GM12878 (cell line): ENCODE measurements around the gene GATAD2B. TPM values are rescaled to one million over a fixed set of nuclear protein-coding genes. Genes with fewer than 3 reads are reported as not detected.

ENCODE experiments used
- ATF7 ChIP-seq: fragments of 450-650 bp; IDR thresholded peaks from 2 replicates; pipeline ENCODE4 v1.6.1; 2016; ENCODE audit warnings: low read depth, mild to moderate bottlenecking
- BHLHE40 ChIP-seq, 2 experiments: fragments of 450-650 bp in 1 of 2; IDR thresholded peaks; 2 replicates each; pipeline ENCODE4 v1.6.1; 2011 to 2017; ENCODE audit warnings: low read depth in 2 of 2, borderline replicate concordance in 1 of 2, improper control_type of control experiment in 1 of 2, low read length in 1 of 2, mild to moderate bottlenecking in 1 of 2
- CBFB ChIP-seq: IDR thresholded peaks from 2 replicates; pipeline ENCODE4 v1.6.1; 2016; ENCODE audit warnings: antibody characterized with exemption, low read depth
- CHD1 ChIP-seq: IDR thresholded peaks from 2 replicates; pipeline ENCODE4 v1.6.1; 2012; ENCODE audit warnings: low read depth, low read length, improper control_type of control experiment
- EED ChIP-seq: sonication (generic); IDR thresholded peaks from 2 replicates; pipeline ENCODE4 v1.6.1; 2016; ENCODE audit warnings: antibody characterized with exemption, low read depth
- ETV6 ChIP-seq, 2 experiments: fragments of 450-650 bp in 1 of 2; IDR thresholded peaks in 1 of 2; conservative IDR thresholded peaks in 1 of 2; 2 replicates each; pipeline ENCODE4 v1.6.1; 2014; ENCODE audit warnings: antibody characterized with exemption in 1 of 2, borderline replicate concordance in 1 of 2, low read depth in 1 of 2, mild to moderate bottlenecking in 1 of 2, moderate library complexity in 1 of 2
- IRF4 ChIP-seq: IDR thresholded peaks from 2 replicates; pipeline ENCODE4 v1.6.1; 2011; ENCODE audit warnings: low read depth, low read length
- JUND ChIP-seq: IDR thresholded peaks from 2 replicates; pipeline ENCODE4 v1.6.1; 2012; ENCODE audit warnings: low read depth, mild to moderate bottlenecking, low read length, improper control_type of control experiment, moderate library complexity
- KAT2A ChIP-seq: conservative IDR thresholded peaks from 2 replicates; pipeline ENCODE4 v1.6.1; 2011; ENCODE audit warnings: low read depth, low read length; ENCODE audit not compliant: control insufficient read depth
- MEF2A ChIP-seq: IDR thresholded peaks from 2 replicates; pipeline ENCODE4 v1.6.1; 2011; ENCODE audit warnings: low read depth, mild to moderate bottlenecking, low read length, moderate library complexity; ENCODE audit not compliant: insufficient read depth
- MTA2 ChIP-seq: fragments of 450-650 bp; IDR thresholded peaks from 2 replicates; pipeline ENCODE4 v1.6.1; 2016; ENCODE audit warnings: low read depth, mild to moderate bottlenecking, moderate library complexity
- POLR2A ChIP-seq: IDR thresholded peaks from 2 replicates; pipeline ENCODE4 v1.6.1; 2011; ENCODE audit warnings: low read depth, mild to moderate bottlenecking, low read length
- SMAD5 ChIP-seq: IDR thresholded peaks from 2 replicates; pipeline ENCODE4 v1.6.1; 2016; ENCODE audit warnings: antibody characterized with exemption, low read depth
- SPI1 ChIP-seq: IDR thresholded peaks from 2 replicates; pipeline ENCODE4 v1.6.1; 2011; ENCODE audit warnings: low read depth, mild to moderate bottlenecking, low read length, moderate library complexity, borderline replicate concordance; ENCODE audit not compliant: insufficient read depth
- TAF1 ChIP-seq: IDR thresholded peaks from 2 replicates; pipeline ENCODE4 v1.6.1; 2011; ENCODE audit warnings: mild to moderate bottlenecking, low read depth, low read length, borderline replicate concordance
- TCF12 ChIP-seq: IDR thresholded peaks from 2 replicates; pipeline ENCODE4 v1.6.1; 2011; ENCODE audit warnings: low read depth, mild to moderate bottlenecking, low read length
- USF1 ChIP-seq: IDR thresholded peaks from 2 replicates; pipeline ENCODE4 v1.6.1; 2011; ENCODE audit warnings: borderline replicate concordance, low read depth, mild to moderate bottlenecking, moderate library complexity, mixed read lengths, low read length; ENCODE audit not compliant: insufficient read depth; ENCODE audit errors: extremely low read length
- YY1 ChIP-seq: IDR thresholded peaks from 2 replicates; pipeline ENCODE4 v1.6.1; 2011; ENCODE audit warnings: low read depth, mild to moderate bottlenecking, low read length
- ZNF24 ChIP-seq: fragments of 450-650 bp; IDR thresholded peaks from 2 replicates; pipeline ENCODE4 v1.6.1; 2017; ENCODE audit warnings: antibody characterized with exemption, mild to moderate bottlenecking
- ZNF274 ChIP-seq: IDR thresholded peaks from one replicate; pipeline ENCODE4 v1.8.0; 2011; ENCODE audit not compliant: insufficient read length, insufficient read depth
- ZSCAN29 ChIP-seq: fragments of 450-650 bp; IDR thresholded peaks from 2 replicates; pipeline ENCODE4 v1.6.1; 2017; ENCODE audit warnings: mild to moderate bottlenecking, moderate library complexity
- ZZZ3 ChIP-seq: IDR thresholded peaks from 2 replicates; pipeline ENCODE4 v1.6.1; 2011; ENCODE audit warnings: low read depth; ENCODE audit not compliant: control insufficient read depth, insufficient read length
- polyA plus RNA-seq, 11 experiments: library from polyadenylated mRNA; depleted of rRNA in 4 of 11; unstranded in 6 of 11; stranded (reverse) in 5 of 11; fragments of >200 nt; fragmentation: Nextera tagmentation in 4 of 11; fragmentation: Illumina TruSeq in 1 of 11; extraction: Ambion mirVana in 4 of 11; extraction: Trizol in 1 of 11; gene quantifications; 1 replicate in 1 of 11; 2 replicates in 10 of 11; pipeline versions ENCODE4 v1.2.1 to v1.2.3, GENCODE V29; 2011 to 2016; ENCODE audit warnings: inconsistent platforms in 2 of 11, missing spikeins in 2 of 11, low read depth in 1 of 11
- total RNA-seq, 4 experiments: library from RNA; depleted of rRNA in 3 of 4; stranded (reverse); fragments of >200 nt in 3 of 4; fragmentation: Illumina TruSeq in 1 of 4; extraction: Trizol in 1 of 4; gene quantifications; 2 replicates each; pipeline versions ENCODE4 v1.2.1 to v1.2.3, GENCODE V29; 2013 to 2021
- TF ChIP-seq, protein P1 (sequence below): IDR thresholded peaks from 2 replicates; pipeline ENCODE4 v1.6.1; 2012; ENCODE audit warnings: low read depth, low read length, improper control_type of control experiment
- TF ChIP-seq, protein P2 (sequence below): IDR thresholded peaks from 2 replicates; pipeline ENCODE4 v1.6.1; 2012; ENCODE audit warnings: improper control_type of control experiment, low read depth, low read length; ENCODE audit not compliant: insufficient replicate concordance

Gene GATAD2B
- total and polyA plus RNA-seq, 10 of the 15 experiments (the other 5 are each of a cell fraction or from before 2014, with no cell fraction given): 2.4 to 63.1 (median 8.7) TPM

DNA sequence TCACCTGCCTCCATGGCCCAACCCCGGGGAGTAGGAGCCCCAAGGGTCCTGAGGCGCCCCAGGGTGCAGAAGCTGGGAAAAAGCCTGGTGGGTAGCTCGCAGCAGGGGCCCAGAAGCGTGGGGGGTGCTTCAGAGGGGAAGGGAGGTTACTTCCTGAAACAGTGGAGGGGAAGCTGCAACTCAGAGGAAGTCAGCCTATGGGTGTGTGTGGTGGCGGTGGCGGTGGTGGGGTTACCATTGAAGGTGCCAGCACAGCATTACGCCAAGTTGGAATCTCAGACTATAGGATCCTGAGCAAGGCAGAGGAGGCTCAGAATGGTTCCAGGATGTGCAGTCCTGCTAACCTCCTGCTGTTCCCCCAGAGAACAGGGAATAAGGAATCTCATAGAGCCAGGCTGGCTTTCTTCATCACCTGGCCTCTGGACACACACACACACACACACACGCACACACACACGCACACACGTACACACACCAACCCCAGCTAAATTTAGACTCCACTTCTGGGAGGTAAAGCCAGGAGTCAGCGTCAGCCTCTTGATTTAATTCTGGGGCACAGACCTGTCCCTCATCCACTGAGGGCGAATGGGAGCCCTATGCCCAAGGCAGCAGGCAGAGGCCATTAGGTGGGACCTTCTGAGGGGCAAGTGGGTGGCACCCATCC is 22.5 kb upstream of the GATAD2B start (continued):
- TF ChIP-seq TAF1: 0 out of 2 replicates have a peak, but pooled peaks have one; percentile 28
- peak in 1 of 2 experiments; percentile 88; a peak in 2 of 4 replicates for TF ChIP-seq ETV6 (conservative IDR thresholded peaks at IDR 0.05 in 1 of 2, IDR thresholded peaks at IDR 0.05 in 1 of 2; ENCODE audit: borderline replicate concordance in 1 of 2, low read depth in 1 of 2)
- TF ChIP-seq ZNF274: no peak
- no peak for TF ChIP-seq ZZZ3
- TF ChIP-seq KAT2A: no peak
- no peak for TF ChIP-seq ZSCAN29
- peak; percentile 12; the same call in 1 of the 2 replicates for TF ChIP-seq EED
- 0 out of 2 replicates have a peak, but pooled peaks have one; percentile 14 for TF ChIP-seq CBFB
- TF ChIP-seq CHD1: 0 out of 2 replicates have a peak, but pooled peaks have one; percentile 19
- TF ChIP-seq SPI1: peak; percentile 75
- peak; percentile 59; the same call in 1 of the 2 replicates for TF ChIP-seq POLR2A
- TF ChIP-seq USF1: no peak
- TF ChIP-seq, protein P1, sequence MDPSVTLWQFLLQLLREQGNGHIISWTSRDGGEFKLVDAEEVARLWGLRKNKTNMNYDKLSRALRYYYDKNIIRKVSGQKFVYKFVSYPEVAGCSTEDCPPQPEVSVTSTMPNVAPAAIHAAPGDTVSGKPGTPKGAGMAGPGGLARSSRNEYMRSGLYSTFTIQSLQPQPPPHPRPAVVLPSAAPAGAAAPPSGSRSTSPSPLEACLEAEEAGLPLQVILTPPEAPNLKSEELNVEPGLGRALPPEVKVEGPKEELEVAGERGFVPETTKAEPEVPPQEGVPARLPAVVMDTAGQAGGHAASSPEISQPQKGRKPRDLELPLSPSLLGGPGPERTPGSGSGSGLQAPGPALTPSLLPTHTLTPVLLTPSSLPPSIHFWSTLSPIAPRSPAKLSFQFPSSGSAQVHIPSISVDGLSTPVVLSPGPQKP: no peak
- TF ChIP-seq SMAD5: 0 out of 2 replicates have a peak, but pooled peaks have one; percentile 49
- TF ChIP-seq ZNF24: no peak
- TF ChIP-seq BHLHE40 (IDR thresholded peaks at IDR 0.05; ENCODE audit: borderline replicate concordance in 1 of 2, low read depth in 2 of 2, low read length in 1 of 2): no peak
- TF ChIP-seq JUND: no peak
- TF ChIP-seq YY1: peak; percentile 40; the same call in 1 of the 2 replicates
- TF ChIP-seq ATF7: no peak
- peak; percentile 32; the same call in 1 of the 2 replicates for TF ChIP-seq MTA2
- TF ChIP-seq, protein P2, sequence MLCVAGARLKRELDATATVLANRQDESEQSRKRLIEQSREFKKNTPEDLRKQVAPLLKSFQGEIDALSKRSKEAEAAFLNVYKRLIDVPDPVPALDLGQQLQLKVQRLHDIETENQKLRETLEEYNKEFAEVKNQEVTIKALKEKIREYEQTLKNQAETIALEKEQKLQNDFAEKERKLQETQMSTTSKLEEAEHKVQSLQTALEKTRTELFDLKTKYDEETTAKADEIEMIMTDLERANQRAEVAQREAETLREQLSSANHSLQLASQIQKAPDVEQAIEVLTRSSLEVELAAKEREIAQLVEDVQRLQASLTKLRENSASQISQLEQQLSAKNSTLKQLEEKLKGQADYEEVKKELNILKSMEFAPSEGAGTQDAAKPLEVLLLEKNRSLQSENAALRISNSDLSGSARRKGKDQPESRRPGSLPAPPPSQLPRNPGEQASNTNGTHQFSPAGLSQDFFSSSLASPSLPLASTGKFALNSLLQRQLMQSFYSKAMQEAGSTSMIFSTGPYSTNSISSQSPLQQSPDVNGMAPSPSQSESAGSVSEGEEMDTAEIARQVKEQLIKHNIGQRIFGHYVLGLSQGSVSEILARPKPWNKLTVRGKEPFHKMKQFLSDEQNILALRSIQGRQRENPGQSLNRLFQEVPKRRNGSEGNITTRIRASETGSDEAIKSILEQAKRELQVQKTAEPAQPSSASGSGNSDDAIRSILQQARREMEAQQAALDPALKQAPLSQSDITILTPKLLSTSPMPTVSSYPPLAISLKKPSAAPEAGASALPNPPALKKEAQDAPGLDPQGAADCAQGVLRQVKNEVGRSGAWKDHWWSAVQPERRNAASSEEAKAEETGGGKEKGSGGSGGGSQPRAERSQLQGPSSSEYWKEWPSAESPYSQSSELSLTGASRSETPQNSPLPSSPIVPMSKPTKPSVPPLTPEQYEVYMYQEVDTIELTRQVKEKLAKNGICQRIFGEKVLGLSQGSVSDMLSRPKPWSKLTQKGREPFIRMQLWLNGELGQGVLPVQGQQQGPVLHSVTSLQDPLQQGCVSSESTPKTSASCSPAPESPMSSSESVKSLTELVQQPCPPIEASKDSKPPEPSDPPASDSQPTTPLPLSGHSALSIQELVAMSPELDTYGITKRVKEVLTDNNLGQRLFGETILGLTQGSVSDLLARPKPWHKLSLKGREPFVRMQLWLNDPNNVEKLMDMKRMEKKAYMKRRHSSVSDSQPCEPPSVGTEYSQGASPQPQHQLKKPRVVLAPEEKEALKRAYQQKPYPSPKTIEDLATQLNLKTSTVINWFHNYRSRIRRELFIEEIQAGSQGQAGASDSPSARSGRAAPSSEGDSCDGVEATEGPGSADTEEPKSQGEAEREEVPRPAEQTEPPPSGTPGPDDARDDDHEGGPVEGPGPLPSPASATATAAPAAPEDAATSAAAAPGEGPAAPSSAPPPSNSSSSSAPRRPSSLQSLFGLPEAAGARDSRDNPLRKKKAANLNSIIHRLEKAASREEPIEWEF: no peak
- TF ChIP-seq TCF12: 0 out of 2 replicates have a peak, but pooled peaks have one; percentile 11
- no peak for TF ChIP-seq IRF4
- no peak for TF ChIP-seq MEF2A
